Measurements from ENCODE around the gene OTOP3. TPM values are rescaled to one million over a fixed set of nuclear protein-coding genes. Genes with fewer than 3 reads are reported as not detected.

OTOP3 gene
- polyA plus RNA-seq, 1 donor (not counting 4 experiments of a cell fraction or from before 2014, with no cell fraction given), result 0.03 TPM

GRCh38 chr17:74992223-74992622 lies 56.5 kb downstream of the OTOP3 start:
- dilution Hi-C loops (cut with MboI; ENCODE audit: extremely low pct_ligation_motif_present, low sequenced_read_pairs), result no loop called here
- no peak for FAIRE-seq
- peaks cover 2% of the 10 kb centered on the region for H3K9me1 ChIP-seq (ENCODE audit: control insufficient read depth, extremely low read depth, insufficient read depth, low read length)

GRCh38 chr17:74994440-74994839 lies 58.7 kb downstream of the OTOP3 start:
- Histone ChIP-seq H3K4me3 (ENCODE audit: control insufficient read depth in 2 of 3, extremely low read depth in 1 of 3, insufficient read depth in 2 of 3, low read depth in 1 of 3, low read length in 3 of 3) (no peak overlapping the region), H3K9ac (ENCODE audit: control insufficient read depth, extremely low read depth, insufficient read depth, low read length) (no peak overlapping the region), H3K4me2 (ENCODE audit: control insufficient read depth, extremely low read depth, insufficient read depth, low read depth, low read length) (no peak overlapping the region), H3K27me3 (ENCODE audit: control insufficient read depth, extremely low read depth, insufficient read depth, low read length) (no peaks in the 10 kb centered on the region), H3K36me3 (ENCODE audit: control insufficient read depth in 2 of 2, extremely low read depth in 1 of 2, insufficient read depth in 2 of 2, low read length in 2 of 2) (peaks cover 4 to 6% of the 10 kb centered on the region in 2 experiments), H3K79me2 (ENCODE audit: control insufficient read depth, insufficient read depth, low read length) (no peaks in the 10 kb centered on the region), H2AFZ (ENCODE audit: control insufficient read depth, low read length) (no peak overlapping the region), H3K27ac (ENCODE audit: control insufficient read depth, insufficient read depth, low read length) (no peak overlapping the region), H3K9me3 (ENCODE audit: control insufficient read depth, low read depth, low read length) (no peaks in the 10 kb centered on the region), H4K20me1 (ENCODE audit: control insufficient read depth, extremely low read depth, insufficient read depth, low read length) (no peaks in the 10 kb centered on the region), H3K9me1 (ENCODE audit: control insufficient read depth, extremely low read depth, insufficient read depth, low read length) (peaks cover 2% of the 10 kb centered on the region), H3K4me1 (ENCODE audit: control insufficient read depth, extremely low read depth, insufficient read depth, low read length) (peaks cover 29% of the 10 kb centered on the region)
- TF ChIP-seq CTCF (optimal IDR thresholded peaks at IDR 0.05 in 1 of 3, IDR thresholded peaks at IDR 0.05 in 1 of 3, conservative IDR thresholded peaks at IDR 0.05 in 1 of 3; ENCODE audit: extremely low read depth in 1 of 3, insufficient read depth in 2 of 3, low read length in 3 of 3) (no peak), EZH2 (IDR thresholded peaks at IDR 0.05; ENCODE audit: low read length) (no peak)
- no peak for FAIRE-seq
- dilution Hi-C loops (cut with MboI; ENCODE audit: extremely low pct_ligation_motif_present, low sequenced_read_pairs), result no loop called here
- DNase-seq (ENCODE audit: low read depth, low spot score), result no peak

More at GRCh38 chr17:74992223-74992622, 56.5 kb downstream of the OTOP3 start:
- Histone ChIP-seq H3K9me3 (ENCODE audit: control insufficient read depth, low read depth, low read length) (no peaks in the 10 kb centered on the region), H3K27me3 (ENCODE audit: control insufficient read depth, extremely low read depth, insufficient read depth, low read length) (no peaks in the 10 kb centered on the region), H3K4me2 (ENCODE audit: control insufficient read depth, extremely low read depth, insufficient read depth, low read depth, low read length) (no peak overlapping the region), H3K9ac (ENCODE audit: control insufficient read depth, extremely low read depth, insufficient read depth, low read length) (no peak overlapping the region), H3K4me3 (ENCODE audit: control insufficient read depth in 2 of 3, extremely low read depth in 1 of 3, insufficient read depth in 2 of 3, low read depth in 1 of 3, low read length in 3 of 3) (no peak overlapping the region), H4K20me1 (ENCODE audit: control insufficient read depth, extremely low read depth, insufficient read depth, low read length) (no peaks in the 10 kb centered on the region), H3K36me3 (ENCODE audit: control insufficient read depth in 2 of 2, extremely low read depth in 1 of 2, insufficient read depth in 2 of 2, low read length in 2 of 2) (peaks cover 0 to 2% of the 10 kb centered on the region in 2 experiments), H3K27ac (ENCODE audit: control insufficient read depth, insufficient read depth, low read length) (no peak overlapping the region), H2AFZ (ENCODE audit: control insufficient read depth, low read length) (no peak overlapping the region), H3K4me1 (ENCODE audit: control insufficient read depth, extremely low read depth, insufficient read depth, low read length) (peaks cover 37% of the 10 kb centered on the region), H3K79me2 (ENCODE audit: control insufficient read depth, insufficient read depth, low read length) (peaks cover 2% of the 10 kb centered on the region)
- TF ChIP-seq CTCF (optimal IDR thresholded peaks at IDR 0.05 in 1 of 3, IDR thresholded peaks at IDR 0.05 in 1 of 3, conservative IDR thresholded peaks at IDR 0.05 in 1 of 3; ENCODE audit: extremely low read depth in 1 of 3, insufficient read depth in 2 of 3, low read length in 3 of 3) (no peak), EZH2 (IDR thresholded peaks at IDR 0.05; ENCODE audit: low read length) (no peak)
- DNase-seq (ENCODE audit: low read depth, low spot score), result no peak
